ENCODE data around the gene POLR1A. TPM values are rescaled to one million over a fixed set of nuclear protein-coding genes. Genes with fewer than 3 reads are reported as not detected.

The POLR1A gene
- polyA plus RNA-seq, 1 donor = 14.6 TPM

DNA sequence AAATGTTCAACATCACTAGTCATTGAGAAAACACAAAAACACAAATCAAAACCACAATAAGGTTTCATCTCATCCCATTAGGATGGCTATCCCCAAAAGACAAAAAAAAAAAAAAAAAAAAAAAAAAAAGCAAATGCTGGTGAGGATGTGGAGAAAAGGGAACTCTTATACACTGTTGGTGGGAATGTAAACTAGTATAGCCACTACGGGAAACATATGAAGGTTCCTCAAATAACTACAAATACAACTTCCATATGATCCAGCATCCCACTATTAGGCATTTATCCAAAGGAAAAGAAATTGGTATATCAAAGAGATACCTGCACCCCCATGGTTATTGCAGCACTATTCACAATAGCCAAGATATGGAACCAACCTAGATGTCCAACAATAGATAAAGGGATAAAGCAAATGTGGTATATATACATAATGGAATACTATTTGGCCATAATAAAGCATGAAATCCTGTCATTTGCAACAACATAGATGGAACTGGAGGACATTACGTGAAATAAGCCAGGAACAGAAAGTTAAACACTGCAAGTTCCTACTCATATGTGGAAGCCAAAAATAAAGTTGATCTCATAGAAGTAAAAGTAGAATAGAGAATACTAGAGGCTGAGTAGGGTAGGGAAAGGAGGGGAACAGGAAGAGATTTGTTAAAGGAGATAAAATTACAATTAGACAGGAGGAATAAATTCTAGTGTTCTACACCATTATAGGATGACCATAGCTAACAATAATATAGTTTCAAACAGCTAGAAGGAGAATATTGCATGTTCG lies 8.4 kb downstream of the POLR1A start:
- DNase-seq (ENCODE audit: low read depth) = no peak

DNA sequence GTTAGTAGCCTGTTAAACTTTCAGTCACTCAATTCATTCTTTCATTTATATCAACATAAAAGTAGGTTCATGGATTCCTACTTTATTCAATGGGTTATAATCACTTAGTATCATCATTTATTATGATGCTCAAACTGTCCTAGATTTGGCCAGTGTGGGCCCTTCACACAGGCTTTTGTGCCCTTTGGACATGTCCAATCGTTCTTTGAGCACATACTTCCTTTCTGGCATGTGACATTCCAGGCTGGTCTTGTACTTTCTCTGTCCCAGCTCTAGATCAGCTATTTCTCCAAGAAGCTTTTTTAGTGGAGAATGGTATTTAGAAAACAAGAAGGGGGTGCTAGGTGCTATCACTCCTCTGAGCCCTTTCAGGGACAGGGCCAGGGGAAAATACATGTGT lies 11.5 kb downstream of the POLR1A start:
- DNase-seq (ENCODE audit: low read depth) = no peak

DNA sequence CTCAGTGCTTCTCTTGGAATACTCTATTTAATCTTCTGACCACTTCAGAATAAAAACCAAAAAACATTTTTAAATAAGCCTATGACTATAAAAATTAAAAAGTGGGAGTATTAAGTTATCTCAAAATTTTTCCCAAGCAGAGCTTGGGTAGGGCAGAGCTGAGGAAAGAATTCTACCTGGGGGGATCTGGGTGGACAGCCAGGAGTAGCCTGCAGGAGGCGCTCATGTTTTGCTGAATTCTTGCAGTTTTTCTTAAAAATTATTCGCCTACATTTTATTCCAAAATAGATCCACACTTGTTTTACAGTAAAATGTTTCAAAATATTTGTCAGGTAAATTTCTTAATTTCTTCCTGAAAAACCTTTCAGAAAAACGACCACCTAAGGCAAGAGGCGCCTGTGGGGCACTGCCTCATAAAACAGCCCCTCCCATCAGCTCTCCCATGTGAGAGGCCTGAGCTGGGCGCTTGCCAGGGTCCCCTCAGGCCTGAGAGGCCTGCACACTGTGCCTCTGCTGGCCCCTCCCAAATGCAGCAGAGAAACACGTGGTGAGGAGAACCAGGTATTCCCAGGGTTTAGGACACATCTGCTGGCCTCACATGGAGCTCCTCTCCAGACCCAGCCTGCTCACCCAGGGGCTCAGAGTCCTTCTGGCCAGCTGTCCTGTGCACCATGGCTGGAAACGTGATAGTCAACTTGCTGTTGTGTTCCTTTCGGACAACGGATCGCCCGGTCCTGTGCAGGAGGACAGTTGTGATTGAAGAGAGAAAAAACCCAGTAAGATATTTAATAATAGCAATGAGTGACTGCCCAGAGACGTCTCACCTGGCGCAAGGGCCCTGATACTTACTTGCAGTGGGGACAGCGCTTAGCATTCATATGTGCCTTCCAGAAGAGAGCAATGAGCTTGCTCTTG lies 17.5 kb downstream of the POLR1A start:
- no peak for DNase-seq (ENCODE audit: low read depth)

DNA sequence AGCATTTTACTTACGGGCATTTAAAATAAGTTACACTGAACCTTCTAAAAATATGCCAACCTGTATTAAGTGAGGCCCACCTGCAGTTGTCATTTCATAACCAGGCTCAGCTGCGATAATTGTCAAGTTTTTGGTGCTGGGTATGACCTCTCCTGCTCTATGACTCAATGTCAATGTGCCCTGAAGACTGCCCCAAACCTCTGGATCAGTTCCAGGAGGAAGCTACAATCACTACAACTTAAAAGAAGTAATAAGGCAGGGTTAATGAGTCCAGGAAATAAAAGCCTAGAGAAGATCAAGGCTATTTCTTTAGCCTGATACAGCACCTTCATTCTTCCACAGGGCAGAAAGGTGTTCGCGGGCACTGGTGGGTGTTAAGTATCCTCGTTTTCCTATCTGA lies 22.9 kb downstream of the POLR1A start:
- DNase-seq (ENCODE audit: low read depth) = no peak

DNA sequence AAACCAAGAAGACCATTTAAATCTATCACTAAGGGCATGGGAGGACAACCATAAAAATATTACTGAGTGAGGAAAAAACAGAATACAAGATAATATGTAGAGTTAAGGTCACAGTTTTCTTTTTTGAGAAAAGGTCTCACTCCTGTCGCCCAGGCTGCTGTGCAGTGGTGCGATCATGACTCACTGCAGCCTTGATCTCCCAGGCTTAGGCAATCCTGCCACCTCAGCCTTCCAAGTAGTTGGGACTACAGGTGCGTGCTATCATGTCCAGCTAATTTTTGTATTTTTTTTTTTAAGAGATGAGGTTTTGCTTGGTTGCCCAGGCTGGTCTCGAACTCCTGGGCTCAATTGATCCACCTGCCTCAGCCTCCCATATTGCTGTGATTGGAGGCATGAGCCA lies 24.0 kb downstream of the POLR1A start:
- no peak for DNase-seq (ENCODE audit: low read depth)

GRCh38 chr2:86079981-86080911 lies 25.4 kb downstream of the POLR1A start:
- no peak for DNase-seq (ENCODE audit: low read depth)

GRCh38 chr2:86078774-86079545 lies 26.7 kb downstream of the POLR1A start:
- no peak for DNase-seq (ENCODE audit: low read depth)

DNA sequence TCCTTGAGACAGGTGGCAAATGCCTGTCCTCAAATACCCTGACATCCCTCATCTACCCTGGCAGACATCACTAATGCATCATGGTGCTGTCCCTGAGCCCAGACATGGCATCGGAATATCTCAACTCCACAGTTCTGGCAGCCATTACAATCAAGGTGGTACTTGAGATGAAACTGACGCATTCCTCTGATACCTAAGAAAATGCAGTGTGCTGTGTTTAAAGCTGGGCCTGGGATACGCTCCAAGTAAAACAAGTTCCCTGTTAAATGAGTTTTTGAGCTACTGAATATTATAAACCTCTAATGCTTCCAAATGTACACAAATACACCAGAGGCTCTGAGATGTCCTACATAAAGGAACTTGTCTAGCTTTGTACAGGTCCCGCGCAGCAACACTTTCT lies 29.8 kb downstream of the POLR1A start:
- no peak for DNase-seq (ENCODE audit: low read depth)

- DNase-seq (ENCODE audit: low read depth) = no peak
Observed at GRCh38 chr2:86074811-86075210, 30.9 kb downstream of the POLR1A start.

DNA sequence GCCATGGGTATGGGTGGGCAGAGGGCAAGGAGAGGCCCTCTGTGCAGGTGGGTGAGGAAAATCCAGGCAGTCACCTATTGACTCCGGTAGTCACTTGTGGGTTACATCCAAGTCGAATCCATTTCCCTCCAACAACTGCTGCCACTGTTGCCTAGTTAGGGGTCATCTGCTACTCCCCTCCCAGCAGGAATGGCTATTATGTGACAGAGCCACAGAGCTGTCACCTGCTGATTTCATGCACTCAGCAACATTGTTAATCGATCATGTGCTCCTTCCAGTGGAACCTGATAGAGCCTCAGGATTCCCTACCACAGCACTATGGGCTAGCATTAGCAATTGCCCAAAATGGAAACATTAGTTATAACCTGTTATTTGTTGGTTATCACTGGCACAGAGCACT lies 31.4 kb downstream of the POLR1A start:
- DNase-seq (ENCODE audit: low read depth) = no peak

- DNase-seq (ENCODE audit: low read depth) = no peak
Observed at GRCh38 chr2:86073225-86073624, 32.5 kb downstream of the POLR1A start.

DNA sequence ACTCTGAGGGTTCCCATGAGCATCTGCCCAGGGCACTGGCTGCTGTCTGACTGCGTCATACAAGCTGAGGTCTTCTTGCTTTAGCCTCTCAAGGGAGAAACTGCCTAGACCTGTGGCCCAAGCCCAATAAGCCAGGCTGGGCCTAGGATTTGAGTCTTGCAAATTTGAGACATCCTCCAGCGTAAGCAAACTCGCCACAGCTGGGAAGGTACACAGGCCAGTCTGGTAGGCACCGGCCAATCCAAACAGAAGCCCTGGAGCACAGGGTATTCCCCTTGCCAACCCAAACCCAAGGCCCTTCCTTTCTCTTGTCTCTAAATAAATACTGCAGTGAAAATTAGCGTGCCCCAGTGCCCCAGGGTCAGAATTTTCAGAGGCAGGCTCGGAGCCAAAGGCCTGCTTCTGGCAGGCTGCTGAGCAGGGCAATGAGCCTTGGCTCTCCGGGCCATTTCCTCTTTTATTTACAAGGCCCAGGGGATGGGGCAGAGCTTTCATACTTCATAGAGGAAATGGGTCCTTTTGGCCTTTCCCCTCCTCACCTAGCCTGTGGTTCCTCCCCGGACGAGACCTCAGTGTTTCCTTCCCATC lies 33.3 kb downstream of the POLR1A start:
- DNase-seq (ENCODE audit: low read depth) = no peak

GRCh38 chr2:86070868-86071267 lies 34.8 kb downstream of the POLR1A start:
- DNase-seq (ENCODE audit: low read depth) = no peak

GRCh38 chr2:86069783-86070339 lies 35.8 kb downstream of the POLR1A start:
- DNase-seq (ENCODE audit: low read depth) = no peak

GRCh38 chr2:86069091-86069685 lies 36.5 kb downstream of the POLR1A start:
- no peak for DNase-seq (ENCODE audit: low read depth)

GRCh38 chr2:86068648-86069047 lies 37.0 kb downstream of the POLR1A start:
- no peak for DNase-seq (ENCODE audit: low read depth)

DNA sequence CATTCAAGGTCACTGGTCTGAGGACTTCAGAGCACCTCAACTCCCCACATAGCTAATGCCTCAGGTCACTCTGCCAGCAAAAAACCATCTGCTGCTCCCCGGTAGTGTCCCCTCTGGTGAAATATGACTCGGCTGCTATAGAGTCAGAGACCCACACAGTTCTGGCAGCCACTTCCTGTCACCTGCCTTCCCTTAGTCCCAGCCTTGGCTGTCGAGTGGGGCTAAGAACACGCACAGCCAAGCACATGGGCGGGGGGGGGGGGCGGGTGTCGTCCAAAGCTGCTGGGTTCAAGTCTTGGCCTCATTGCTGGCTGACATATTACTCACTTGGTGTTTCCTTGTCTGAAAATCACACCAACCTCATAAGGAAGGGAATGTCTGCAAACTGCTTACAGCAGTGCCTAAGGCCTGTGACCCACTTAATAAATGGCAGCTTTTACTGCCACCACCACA lies 37.5 kb downstream of the POLR1A start:
- DNase-seq (ENCODE audit: low read depth) = no peak

GRCh38 chr2:86066915-86067314 lies 38.8 kb downstream of the POLR1A start:
- no peak for DNase-seq (ENCODE audit: low read depth)

DNA sequence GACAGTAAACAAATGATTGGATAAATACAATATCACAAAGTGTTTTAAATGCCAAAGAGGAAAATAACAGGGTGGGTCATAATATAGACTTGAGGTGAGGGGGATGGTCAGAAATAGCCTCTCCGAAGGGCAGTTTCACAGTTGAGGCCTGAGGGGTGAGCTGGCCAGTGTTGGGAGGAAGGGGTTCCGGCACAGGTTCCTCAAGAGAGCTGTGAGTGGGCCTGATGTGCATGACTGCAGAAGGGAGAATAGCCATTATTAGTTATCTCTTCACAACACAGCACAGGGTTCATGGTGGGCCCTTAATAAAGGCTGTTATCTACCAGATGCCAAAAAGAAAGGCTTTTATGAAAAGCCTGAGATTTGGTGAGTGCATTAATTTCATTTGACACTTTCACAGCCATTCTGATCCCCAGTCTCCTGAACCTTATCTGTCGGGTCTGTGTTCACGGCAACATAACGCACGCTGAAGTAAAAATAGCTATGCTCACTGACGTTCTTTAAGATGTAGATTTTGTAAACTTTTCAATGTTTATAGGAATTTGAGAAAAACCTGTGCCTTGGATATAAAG lies 39.6 kb downstream of the POLR1A start:
- DNase-seq (ENCODE audit: low read depth) = no peak

Measured in forelimb muscle (tissue), 1 donor.